Measurements from ENCODE around the gene KRTAP9-2.
"Not testable (repeated sequence)": the region's sequence is repeated elsewhere in the genome, so short reads cannot be mapped to it uniquely, and the experiment has no call there.

KRTAP9-2 gene

GRCh38 chr17:41226598-41227095, at the start of gene KRTAP9-2:
TSS of gene KRTAP9-2 (plus strand) at chr17:41226648. CDS start at chr17:41226655, 7 bp downstream.
- H3K27ac Mint-ChIP-seq; H3K36me3 Mint-ChIP-seq; H3K9me3 Mint-ChIP-seq; H3K27me3 Mint-ChIP-seq; DNase-seq (ENCODE audit: low spot score in 2 of 2); ATAC-seq (ENCODE audit: low read depth); H3K4me1 Mint-ChIP-seq; H3K4me3 Mint-ChIP-seq: not testable (repeated sequence)

GRCh38 chr17:41176744-41177387, 49.6 kb upstream of the KRTAP9-2 start:
- ATAC-seq (ENCODE audit: low read depth): peak; percentile 89

GRCh38 chr17:41177727-41178271, 48.6 kb upstream of the KRTAP9-2 start, which contains the start of gene KRTAP4-2:
TSS of gene KRTAP4-2 (minus strand) at chr17:41178221. CDS start at chr17:41178164, 57 bp downstream.
- peaks cover 30% of the 10 kb centered on the region for H3K4me1 Mint-ChIP-seq
- no peak within 1 kb of the TSS for H3K27ac Mint-ChIP-seq
- no peaks in the 10 kb centered on the region for H3K36me3 Mint-ChIP-seq
- ATAC-seq (ENCODE audit: low read depth) (no peak), DNase-seq (ENCODE audit: low spot score in 2 of 2) (no peak)
- H3K27me3 Mint-ChIP-seq: no peaks in the 10 kb centered on the region
- H3K4me3 Mint-ChIP-seq: no peak within 1 kb of the TSS
- H3K9me3 Mint-ChIP-seq: no peaks in the 10 kb centered on the region

More at GRCh38 chr17:41176744-41177387, 49.6 kb upstream of the KRTAP9-2 start:
- Mint-ChIP-seq H3K4me1 (peaks cover 32% of the 10 kb centered on the region), H3K9me3 (no peaks in the 10 kb centered on the region), H3K4me3 (peak overlapping the region; percentile 40), H3K27me3 (peaks cover 2% of the 10 kb centered on the region), H3K36me3 (no peaks in the 10 kb centered on the region), H3K27ac (peak overlapping the region; percentile 52)
- DNase-seq (ENCODE audit: low spot score in 2 of 2): no peak

- Mint-ChIP-seq H3K36me3 (no peaks in the 10 kb centered on the region), H3K27ac (no peak overlapping the region), H3K4me1 (peaks cover 30% of the 10 kb centered on the region), H3K4me3 (no peak overlapping the region), H3K9me3 (no peaks in the 10 kb centered on the region), H3K27me3 (no peaks in the 10 kb centered on the region)
- DNase-seq (ENCODE audit: low spot score in 2 of 2): no peak
- ATAC-seq (ENCODE audit: low read depth): peak; percentile 67
These were observed 48.1 kb upstream of the KRTAP9-2 start for GRCh38 chr17:41178341-41178740.

GRCh38 chr17:41178843-41179616, 47.4 kb upstream of the KRTAP9-2 start:
- ATAC-seq (ENCODE audit: low read depth): no peak
- Mint-ChIP-seq H3K4me3 (no peak overlapping the region), H3K27me3 (peaks cover under 1% of the 10 kb centered on the region)

GRCh38 chr17:41184480-41184961, 41.9 kb upstream of the KRTAP9-2 start, which contains the start of gene KRTAP4-1:
TSS of gene KRTAP4-1 (minus strand) at chr17:41184911. CDS start at chr17:41184854, 57 bp downstream.
- Mint-ChIP-seq H3K36me3 (no peaks in the 10 kb centered on the region), H3K4me1 (no peaks in the 10 kb centered on the region), H3K27ac (no peak within 1 kb of the TSS), H3K9me3 (peaks cover 1% of the 10 kb centered on the region), H3K27me3 (peaks cover 21% of the 10 kb centered on the region), H3K4me3 (no peak within 1 kb of the TSS)
- DNase-seq (ENCODE audit: low spot score in 2 of 2): no peak
- no peak for ATAC-seq (ENCODE audit: low read depth)

More at GRCh38 chr17:41178843-41179616, 47.4 kb upstream of the KRTAP9-2 start:
- no peak for DNase-seq (ENCODE audit: low spot score in 2 of 2)
- H3K4me1 Mint-ChIP-seq: peaks cover 30% of the 10 kb centered on the region
- no peak overlapping the region for H3K27ac Mint-ChIP-seq
- H3K9me3 Mint-ChIP-seq: no peaks in the 10 kb centered on the region
- no peaks in the 10 kb centered on the region for H3K36me3 Mint-ChIP-seq

GRCh38 chr17:41185001-41185400, 41.4 kb upstream of the KRTAP9-2 start:
- Mint-ChIP-seq H3K4me3 (no peak overlapping the region), H3K9me3 (peaks cover 1% of the 10 kb centered on the region), H3K27ac (no peak overlapping the region), H3K27me3 (peaks cover 24% of the 10 kb centered on the region), H3K4me1 (no peaks in the 10 kb centered on the region), H3K36me3 (no peaks in the 10 kb centered on the region)
- DNase-seq (ENCODE audit: low spot score in 2 of 2) (no peak), ATAC-seq (ENCODE audit: low read depth) (no peak)

- H3K27me3 Mint-ChIP-seq: peaks cover 36% of the 10 kb centered on the region
- H3K27ac Mint-ChIP-seq: no peak overlapping the region
- H3K9me3 Mint-ChIP-seq: peaks cover 1% of the 10 kb centered on the region
- no peak overlapping the region for H3K4me3 Mint-ChIP-seq
- ATAC-seq (ENCODE audit: low read depth) (no peak), DNase-seq (ENCODE audit: low spot score in 2 of 2) (no peak)
- no peaks in the 10 kb centered on the region for H3K4me1 Mint-ChIP-seq
- H3K36me3 Mint-ChIP-seq: no peaks in the 10 kb centered on the region
These were observed 39.6 kb upstream of the KRTAP9-2 start for GRCh38 chr17:41186872-41187271.

GRCh38 chr17:41189837-41190318, 36.6 kb upstream of the KRTAP9-2 start, which contains the start of gene KRTAP9-1:
TSS of gene KRTAP9-1 (plus strand) at chr17:41189887. CDS start at chr17:41189887, 0 bp downstream.
- not testable (repeated sequence) for H3K4me3 Mint-ChIP-seq; H3K9me3 Mint-ChIP-seq; DNase-seq (ENCODE audit: low spot score in 2 of 2); ATAC-seq (ENCODE audit: low read depth); H3K27ac Mint-ChIP-seq; H3K36me3 Mint-ChIP-seq; H3K4me1 Mint-ChIP-seq
- H3K27me3 Mint-ChIP-seq: peaks cover 33% of the 10 kb centered on the region

- H3K4me1 Mint-ChIP-seq: no peaks in the 10 kb centered on the region
- H3K36me3 Mint-ChIP-seq: no peaks in the 10 kb centered on the region
- no peaks in the 10 kb centered on the region for H3K9me3 Mint-ChIP-seq
- peaks cover 31% of the 10 kb centered on the region for H3K27me3 Mint-ChIP-seq
- H3K27ac Mint-ChIP-seq: no peak overlapping the region
- no peak for DNase-seq (ENCODE audit: low spot score in 2 of 2)
- no peak overlapping the region for H3K4me3 Mint-ChIP-seq
- no peak for ATAC-seq (ENCODE audit: low read depth)
These were observed 36.1 kb upstream of the KRTAP9-2 start for GRCh38 chr17:41190328-41190727.

- DNase-seq (ENCODE audit: low spot score in 2 of 2) (no peak), ATAC-seq (ENCODE audit: low read depth) (no peak)
- H3K36me3 Mint-ChIP-seq: no peaks in the 10 kb centered on the region
- no peaks in the 10 kb centered on the region for H3K4me1 Mint-ChIP-seq
- H3K27me3 Mint-ChIP-seq: peaks cover 7% of the 10 kb centered on the region
- no peak overlapping the region for H3K27ac Mint-ChIP-seq
- H3K4me3 Mint-ChIP-seq: no peak overlapping the region
- H3K9me3 Mint-ChIP-seq: peaks cover 5% of the 10 kb centered on the region
These were observed 30.4 kb upstream of the KRTAP9-2 start for GRCh38 chr17:41196068-41196467.

GRCh38 chr17:41199421-41200078, 26.9 kb upstream of the KRTAP9-2 start:
- no peak overlapping the region for H3K27ac Mint-ChIP-seq
- ATAC-seq (ENCODE audit: low read depth): no peak
- no peaks in the 10 kb centered on the region for H3K4me1 Mint-ChIP-seq
- no peak for DNase-seq (ENCODE audit: low spot score in 2 of 2)
- peaks cover 5% of the 10 kb centered on the region for H3K9me3 Mint-ChIP-seq
- H3K36me3 Mint-ChIP-seq: no peaks in the 10 kb centered on the region
- no peak overlapping the region for H3K4me3 Mint-ChIP-seq
- H3K27me3 Mint-ChIP-seq: no peaks in the 10 kb centered on the region

GRCh38 chr17:41211845-41212466, 14.5 kb upstream of the KRTAP9-2 start:
- H3K27me3 Mint-ChIP-seq: peaks cover 22% of the 10 kb centered on the region

More at GRCh38 chr17:41211845-41212466, 14.5 kb upstream of the KRTAP9-2 start:
- H3K4me3 Mint-ChIP-seq: no peak overlapping the region
- H3K36me3 Mint-ChIP-seq: no peaks in the 10 kb centered on the region
- H3K4me1 Mint-ChIP-seq: no peaks in the 10 kb centered on the region
- no peak overlapping the region for H3K27ac Mint-ChIP-seq
- ATAC-seq (ENCODE audit: low read depth) (no peak), DNase-seq (ENCODE audit: low spot score in 2 of 2) (no peak)
- H3K9me3 Mint-ChIP-seq: peaks cover 1% of the 10 kb centered on the region

Measured in memory B cell (primary cell).